Activated T-cell treated with anti-CD3 and anti-CD28 coated beads, Interleukin-2, amount 50 U/mL, for 1 hour (primary cell): Measurements from ENCODE around the gene DPP10.

Source experiments
- DNase-seq: peaks from one replicate; pipeline ENCODE4 v3.0.0-alpha.2; 2020

Gene DPP10

GRCh38 chr2:115163572-115163971 is 721.1 kb downstream of the DPP10 start:
- DNase-seq, result no peak

DNA sequence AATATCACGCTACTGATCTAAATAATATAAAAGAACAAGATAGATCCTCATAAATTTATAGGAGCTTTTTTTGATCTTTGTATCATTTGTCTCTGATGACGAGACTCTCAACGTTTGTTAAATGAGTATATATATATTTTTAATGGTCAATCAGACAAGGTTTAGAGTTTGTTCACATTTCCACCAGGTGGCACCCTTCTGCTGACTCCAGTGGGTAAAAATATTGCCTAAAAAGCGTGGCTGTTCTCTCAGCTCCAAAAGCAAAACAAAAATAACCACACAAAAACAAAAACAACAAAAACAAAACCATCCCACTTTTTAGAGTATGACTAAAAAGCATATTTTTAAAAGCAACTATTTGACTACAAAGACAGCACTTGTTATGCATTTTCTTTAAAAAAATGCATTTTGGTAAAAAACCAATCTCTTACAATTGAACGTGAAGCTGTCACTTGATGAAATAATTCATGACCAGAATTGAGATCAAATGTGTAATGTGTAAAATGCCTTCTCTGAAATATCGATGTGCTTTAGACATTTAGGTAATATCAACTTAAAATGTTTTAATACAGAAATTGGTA is 723.2 kb downstream of the DPP10 start:
- no peak for DNase-seq

- DNase-seq, result no peak
Measured at GRCh38 chr2:115168457-115168856, 726.0 kb downstream of the DPP10 start.

- DNase-seq, result no peak
Measured at GRCh38 chr2:115169814-115170213, 727.4 kb downstream of the DPP10 start.

- DNase-seq, result no peak
Measured at GRCh38 chr2:115171751-115172150, 729.3 kb downstream of the DPP10 start.

DNA sequence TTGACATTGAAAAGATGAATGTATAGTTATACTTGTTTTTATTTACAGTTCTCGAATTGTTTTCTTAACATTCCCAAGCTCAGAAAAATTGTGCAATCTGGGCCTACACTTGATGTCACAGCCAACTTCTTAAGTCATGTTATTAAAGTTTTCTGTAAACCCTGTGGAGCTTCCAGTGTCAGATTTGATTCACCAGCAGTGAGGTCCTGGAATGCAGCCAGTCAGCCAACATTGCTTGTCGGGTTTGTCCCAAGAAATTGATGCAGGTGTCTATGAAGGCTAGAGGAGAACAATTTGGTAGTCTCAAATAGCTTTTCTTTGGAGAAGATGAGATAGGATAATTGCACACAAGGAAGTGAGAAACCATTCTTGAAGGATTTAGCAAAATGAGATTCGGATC is 732.2 kb downstream of the DPP10 start:
- DNase-seq, result no peak

- DNase-seq, result no peak
Measured at GRCh38 chr2:115183144-115183543, 740.7 kb downstream of the DPP10 start.

DNA sequence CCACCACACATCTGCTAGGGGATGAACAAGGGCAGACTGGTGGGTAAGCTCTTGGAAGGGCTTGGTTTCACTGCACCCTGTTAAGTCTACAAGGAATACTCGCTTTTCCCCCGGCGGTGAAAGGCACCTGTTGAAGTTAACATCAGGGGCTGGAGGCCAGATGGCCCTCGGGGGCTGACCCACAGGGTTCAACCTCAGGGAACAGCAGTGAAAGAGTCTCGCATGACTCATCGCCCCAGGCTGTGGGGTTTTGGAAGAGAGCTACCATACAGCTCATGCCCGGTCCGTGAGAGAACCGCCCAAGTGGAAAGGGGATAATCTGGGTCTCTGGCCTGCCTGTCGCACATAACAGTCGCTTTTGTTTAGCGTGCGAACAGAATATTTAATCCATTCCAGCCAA is 748.0 kb downstream of the DPP10 start:
- no peak for DNase-seq

DNA sequence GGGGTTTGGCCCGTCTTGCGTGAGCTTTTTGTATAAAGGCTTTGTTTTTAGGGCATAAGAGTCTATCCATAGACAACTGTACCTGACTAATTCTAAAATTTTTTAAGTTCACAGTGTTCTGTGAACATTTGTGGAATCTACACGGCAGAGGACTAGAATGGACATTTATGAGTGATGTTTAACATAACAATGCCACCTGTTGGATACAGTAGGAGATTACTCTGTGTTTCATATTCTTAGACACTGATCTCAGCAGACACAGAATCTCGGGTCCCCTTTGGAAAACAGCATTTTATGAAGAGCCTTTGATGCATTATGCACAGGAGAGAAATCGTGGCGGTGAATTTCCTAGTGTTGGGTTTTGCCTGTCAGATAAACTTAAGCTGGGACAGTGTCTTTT is 752.2 kb downstream of the DPP10 start:
- no peak for DNase-seq

GRCh38 chr2:115196587-115196986 is 754.1 kb downstream of the DPP10 start:
- no peak for DNase-seq

DNA sequence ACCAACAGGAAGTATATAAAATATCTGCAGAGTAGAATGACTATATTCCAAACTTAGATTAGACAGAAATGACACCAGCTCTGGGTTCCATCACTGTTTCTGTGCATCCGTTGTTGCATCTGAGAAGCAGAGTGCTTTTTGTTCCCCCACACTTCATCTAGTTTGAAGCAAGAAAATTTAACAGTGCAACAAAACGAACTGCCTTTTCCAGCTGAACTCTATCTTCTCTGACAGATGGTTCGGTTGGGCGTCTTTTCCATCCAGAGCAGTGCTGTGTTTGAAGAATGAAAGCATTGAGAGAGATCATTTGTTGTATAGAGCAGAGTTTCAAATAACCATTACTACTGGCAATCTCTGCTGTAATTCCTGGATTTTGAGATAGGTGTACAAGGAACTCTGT is 757.5 kb downstream of the DPP10 start:
- DNase-seq, result no peak

DNA sequence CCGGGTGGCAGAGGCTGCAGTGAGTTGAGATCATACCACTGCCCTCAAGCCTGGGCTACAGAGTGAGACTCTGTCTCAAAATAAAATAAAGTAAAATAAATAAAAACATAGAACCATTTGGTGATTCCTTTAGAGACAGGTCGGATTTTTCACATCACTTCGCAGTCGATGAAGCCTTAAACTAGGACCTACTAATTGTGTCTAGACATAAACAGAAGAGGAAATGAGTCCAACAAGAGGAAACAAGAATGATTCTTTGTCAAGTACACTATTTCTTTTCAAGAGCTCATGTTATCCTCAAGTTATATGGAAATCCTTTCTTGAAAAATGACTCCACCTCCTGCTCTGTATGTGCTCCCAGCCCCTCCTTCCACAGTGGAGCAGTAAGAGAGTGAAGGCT is 758.9 kb downstream of the DPP10 start:
- DNase-seq, result no peak

DNA sequence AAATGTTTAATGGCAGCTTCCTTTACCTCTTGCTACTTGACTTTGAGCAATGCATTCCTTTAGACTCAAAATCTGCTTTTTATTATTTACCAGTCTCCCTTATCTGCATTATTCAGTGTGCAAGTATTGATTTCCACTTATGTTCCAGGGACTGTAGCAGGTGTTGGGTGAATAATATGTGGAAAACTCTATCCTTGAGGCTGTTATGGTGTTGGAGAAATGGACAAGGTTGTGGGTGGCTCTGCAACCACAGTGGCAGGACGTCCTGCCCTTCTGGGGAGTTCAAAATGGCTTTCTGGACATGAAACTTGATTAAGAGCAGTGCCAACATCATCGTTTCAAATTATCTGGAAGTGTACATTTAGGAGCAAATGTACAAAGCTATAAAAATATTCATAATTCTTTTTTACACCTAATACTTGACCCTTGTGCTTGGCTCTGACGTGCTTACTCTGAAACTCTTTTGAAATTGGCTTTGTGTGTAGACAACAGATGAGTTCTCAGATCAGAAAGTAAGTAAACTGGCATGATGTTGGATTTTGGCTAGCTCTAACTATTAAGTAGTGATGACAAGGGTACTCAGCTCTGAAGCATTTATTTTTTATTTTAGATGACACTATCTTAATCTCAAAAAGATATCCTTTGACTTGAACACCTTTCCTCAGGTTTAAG is 766.2 kb downstream of the DPP10 start:
- no peak for DNase-seq

GRCh38 chr2:115214050-115214449 is 771.6 kb downstream of the DPP10 start:
- DNase-seq, result no peak

DNA sequence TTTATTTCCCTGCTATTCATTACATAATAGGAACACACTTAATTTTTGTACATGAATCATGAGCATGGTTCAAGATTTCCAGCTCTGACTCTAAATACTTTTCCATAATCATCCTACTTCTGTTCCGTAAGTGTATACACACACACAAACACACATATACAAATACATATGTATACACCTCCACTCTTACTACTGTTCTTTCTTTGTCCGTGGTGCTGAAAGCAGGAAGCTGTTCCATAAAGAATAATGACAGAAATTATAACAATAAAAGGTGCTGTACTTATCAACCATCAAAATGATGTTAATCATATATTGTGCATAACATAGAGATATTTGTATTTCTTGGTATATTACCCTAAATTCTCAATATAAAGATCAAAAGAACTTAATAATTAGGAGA is 776.9 kb downstream of the DPP10 start:
- no peak for DNase-seq

DNA sequence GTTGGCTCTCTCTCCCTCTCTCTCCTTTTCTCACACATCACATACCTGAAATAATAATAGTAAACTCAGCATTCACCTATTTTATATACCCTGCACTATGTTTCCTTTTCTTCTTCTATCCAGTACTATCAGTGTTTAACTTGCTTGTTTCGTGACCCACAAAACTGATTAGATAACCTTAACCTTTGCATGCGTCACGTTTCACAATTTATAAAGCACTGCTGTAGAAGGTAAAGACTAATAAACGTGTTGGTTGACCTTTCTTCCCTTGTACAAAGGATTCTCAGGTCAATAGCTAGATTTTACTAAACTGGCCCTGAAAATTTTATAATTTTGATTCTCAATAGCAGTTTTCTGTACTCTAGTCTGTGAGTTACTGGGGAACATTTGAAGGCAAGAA is 791.7 kb downstream of the DPP10 start:
- no peak for DNase-seq

DNA sequence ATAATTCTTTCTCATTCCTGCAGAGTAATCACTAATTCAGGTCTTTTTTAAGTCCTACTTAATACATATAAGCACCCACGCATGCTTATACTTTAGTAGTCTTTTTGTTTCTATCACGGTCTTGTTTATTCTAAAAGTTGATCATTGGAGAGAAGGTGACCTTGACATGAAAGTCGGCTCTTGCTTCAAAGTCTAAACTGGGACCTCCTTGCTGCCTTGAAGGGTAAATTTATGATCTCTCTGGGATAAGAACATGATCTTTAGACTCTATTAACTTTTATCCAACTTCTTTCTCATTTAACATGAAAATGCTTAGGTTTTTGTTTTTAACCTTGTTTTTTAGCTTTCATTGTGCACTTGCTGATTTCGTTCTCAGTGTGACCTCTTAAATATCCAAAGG is 792.3 kb downstream of the DPP10 start:
- DNase-seq, result no peak

DNA sequence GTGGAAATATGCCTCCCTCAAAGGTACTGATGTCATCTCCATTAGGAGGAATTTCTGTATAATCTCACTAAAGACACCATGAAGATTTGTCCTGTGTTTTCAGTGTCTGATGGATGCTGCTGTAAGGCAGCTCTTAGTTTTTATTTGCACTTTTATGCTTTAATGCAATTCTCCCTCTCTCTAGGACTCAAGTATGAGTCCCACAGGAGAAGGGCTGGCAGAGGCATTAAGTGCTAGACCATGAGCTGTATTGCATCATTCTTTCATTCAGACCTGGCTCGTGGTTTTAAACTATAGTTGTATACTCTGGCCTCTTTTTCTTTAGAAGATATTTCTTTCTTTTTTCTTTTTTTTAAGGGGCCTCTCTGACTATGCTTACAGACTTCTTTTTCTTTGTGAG is 805.6 kb downstream of the DPP10 start:
- DNase-seq, result no peak

DNA sequence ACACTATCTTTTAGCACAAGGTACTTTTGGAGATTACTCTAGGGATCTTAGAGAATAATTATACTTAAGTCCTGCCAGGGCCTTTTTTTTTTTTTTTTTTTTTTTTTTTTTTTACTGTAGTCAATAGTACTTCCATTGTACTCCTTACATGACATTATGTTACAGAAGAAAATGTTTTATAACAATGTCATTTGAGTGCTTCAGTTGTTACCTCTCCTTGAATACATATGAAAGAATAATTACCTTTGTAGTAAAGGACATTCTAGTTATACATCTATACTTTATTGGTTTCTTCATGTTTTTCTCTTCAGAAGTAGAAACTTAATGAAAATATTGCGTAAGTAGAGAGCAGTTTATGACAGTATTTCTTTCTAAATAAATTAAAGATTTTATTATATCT is 834.9 kb downstream of the DPP10 start:
- DNase-seq, result no peak

GRCh38 chr2:115285416-115285815 is 843.0 kb downstream of the DPP10 start:
- DNase-seq, result no peak

- DNase-seq, result no peak
Measured at GRCh38 chr2:115290478-115290877, 848.0 kb downstream of the DPP10 start.

- DNase-seq, result no peak
Measured at GRCh38 chr2:115292742-115293141, 850.3 kb downstream of the DPP10 start.

DNA sequence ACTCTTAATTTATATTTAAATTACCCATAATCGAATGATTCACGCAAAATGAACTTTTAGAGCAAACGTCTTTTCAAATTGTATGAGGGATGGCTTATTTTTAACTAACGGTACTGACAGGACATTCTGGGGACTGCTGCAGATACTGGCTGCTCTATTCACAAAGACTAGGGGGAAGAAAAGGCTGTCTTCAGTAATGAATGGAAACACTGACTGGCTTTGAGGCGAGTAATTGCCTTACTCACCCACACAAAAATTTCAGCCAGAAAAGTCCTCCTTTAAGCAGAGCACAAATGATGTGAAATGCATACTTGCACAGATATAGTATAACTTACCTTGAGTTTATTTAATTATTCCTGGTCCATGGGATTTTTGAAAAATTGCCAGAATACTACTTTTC is 852.6 kb downstream of the DPP10 start:
- no peak for DNase-seq

DNA sequence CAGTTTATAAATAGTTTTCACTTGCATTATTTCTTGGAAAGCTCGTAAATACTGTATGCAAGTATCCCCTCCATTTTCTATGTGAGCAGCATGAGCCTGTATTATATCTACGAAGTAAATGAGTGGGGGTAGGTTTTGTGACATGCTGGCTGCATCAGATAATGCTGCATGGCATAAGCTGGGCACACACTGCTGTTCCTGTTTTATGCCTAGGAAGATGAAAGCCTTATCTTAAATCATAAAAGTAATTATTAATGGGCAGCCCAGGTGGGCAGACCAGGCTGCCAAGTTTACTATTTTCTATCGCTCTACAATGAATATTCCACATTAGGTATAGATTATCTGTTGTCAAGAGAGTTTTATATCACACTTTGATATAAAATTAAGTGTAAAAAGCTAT is 854.6 kb downstream of the DPP10 start:
- no peak for DNase-seq

DNA sequence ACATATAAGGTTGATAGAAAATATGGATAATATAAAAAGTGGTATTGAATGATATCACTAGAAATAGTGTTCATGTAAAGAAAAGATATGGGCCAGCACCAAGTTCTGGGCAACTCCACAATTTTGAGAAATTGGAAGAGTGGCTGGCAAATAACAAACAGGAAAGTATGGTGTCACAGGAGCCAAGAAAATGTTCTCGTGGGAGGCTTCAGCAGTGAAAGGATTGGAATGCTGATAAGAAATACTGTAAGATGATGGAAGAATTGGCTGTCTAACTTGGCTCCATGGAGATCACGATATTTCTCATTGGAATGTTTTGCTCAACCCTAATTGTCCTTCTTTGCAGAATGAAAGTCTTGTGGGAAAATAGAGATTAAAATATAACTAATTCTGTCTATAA is 856.8 kb downstream of the DPP10 start:
- DNase-seq, result no peak
